Activated CD4-positive, alpha-beta T cell treated with anti-CD3 and anti-CD28 coated beads, Interleukin-2, amount 50 U/mL, for 48 hours (primary cell): ENCODE data around the gene DNER.
"Not testable (repeated sequence)": the region's sequence is repeated elsewhere in the genome, so short reads cannot be mapped to it uniquely, and the experiment has no call there.

Source experiments
- DNase-seq, 2 experiments: peaks; one replicate each; pipeline ENCODE4 v3.0.0-alpha.2; 2020

Gene DNER

DNA sequence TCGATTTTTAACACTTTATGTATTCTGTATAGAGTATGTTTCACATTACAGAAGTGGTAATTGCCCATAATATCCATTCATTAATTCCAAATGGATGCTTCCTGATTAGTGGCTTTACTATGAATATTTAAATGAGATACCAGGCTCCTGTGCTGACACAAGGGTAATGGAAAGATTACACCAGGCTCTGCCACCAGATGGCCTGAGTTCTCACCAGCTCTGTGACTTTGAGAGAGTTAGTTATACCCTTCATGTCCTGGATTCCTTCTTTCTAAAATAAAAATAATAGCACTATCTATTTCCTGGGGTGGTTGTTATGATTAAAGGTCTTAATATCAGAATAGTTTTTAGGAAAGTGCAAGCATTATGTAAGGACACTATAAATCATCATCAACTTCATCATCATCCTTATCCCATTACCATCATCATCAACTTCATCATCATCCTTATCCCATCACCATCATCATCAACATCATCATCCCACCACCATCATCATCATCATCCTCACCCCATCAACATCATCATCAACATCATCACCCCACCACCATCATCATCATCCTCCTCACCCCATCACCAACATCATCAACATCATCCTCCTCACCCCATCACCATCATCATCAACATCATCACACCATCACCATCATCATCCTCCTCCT is 151.8 kb downstream of the DNER start:
- no peak for DNase-seq

DNA sequence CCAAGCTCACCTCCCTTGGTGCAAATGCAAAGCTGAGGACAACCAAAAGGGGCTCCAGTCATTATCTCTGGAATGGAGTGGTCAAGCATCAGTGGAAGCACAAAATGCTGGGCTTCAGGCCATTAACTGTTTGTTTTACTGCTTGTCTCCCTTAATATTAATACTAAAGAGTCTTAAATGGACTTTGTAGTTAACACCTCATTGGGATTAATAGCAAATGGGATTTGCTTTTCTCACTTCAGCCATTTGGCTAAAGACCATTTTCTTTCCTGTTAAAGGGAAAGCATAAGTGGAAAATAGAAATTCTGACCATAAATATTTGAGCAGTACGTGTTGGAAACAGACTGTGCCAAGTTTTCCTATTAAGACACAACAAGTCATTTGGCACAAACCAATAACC is 154.4 kb downstream of the DNER start:
- no peak for DNase-seq

DNA sequence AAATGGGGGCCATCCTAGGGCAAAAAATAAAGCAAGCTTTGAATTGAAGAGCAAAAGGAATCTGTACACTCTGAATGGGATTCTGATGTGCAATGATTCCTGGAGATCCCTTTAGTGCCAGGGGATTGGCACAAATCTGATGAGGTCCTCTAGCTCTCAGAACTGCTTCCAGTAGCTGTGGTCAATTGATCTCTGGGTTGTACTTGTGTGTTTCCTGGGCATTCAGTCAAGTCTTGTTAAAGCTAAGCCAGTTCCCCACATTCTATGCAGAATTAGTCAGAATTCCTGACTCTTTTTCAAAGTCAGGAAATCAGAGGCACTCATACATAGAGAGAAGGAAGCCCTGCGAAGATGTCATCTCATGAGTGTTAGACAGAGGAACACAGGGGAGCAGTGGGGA is 161.3 kb downstream of the DNER start:
- DNase-seq: no peak

DNA sequence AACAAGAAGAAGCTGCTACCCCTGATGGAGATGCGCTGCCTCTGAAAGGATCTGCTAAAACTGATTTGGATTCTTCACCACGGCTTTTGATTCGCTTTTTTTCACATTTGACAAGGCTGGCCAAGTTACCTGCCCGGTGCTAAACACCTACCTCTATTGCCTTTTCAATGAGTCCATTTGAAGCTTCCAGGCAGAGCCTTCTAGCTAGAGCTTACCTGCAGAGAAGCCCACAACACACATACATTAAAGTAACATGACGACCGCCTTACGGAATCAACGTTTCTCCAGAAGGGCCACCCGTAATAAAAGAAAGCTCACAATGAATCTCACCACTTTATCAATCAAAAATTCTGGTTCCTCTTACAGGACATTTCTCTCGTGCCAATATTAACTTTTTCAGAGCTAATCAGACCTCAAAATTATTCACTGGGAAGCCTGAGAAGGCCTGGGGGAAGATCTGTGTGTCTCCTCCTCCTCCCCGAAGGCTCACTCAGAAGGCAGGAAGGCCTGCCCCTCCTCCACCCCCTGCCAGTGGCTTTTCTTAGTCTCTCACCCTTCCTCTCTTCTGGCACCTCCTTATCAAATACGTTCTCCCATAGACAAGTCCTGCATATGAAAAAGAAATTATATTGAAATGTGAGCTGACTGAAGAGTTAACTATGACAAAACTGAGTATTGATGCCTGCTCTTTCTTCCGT is 171.0 kb downstream of the DNER start:
- no peak for DNase-seq

GRCh38 chr2:229539628-229540027 is 174.7 kb downstream of the DNER start:
- DNase-seq: no peak

GRCh38 chr2:229531594-229531993 is 182.8 kb downstream of the DNER start:
- no peak for DNase-seq

- DNase-seq: no peak
Measured at GRCh38 chr2:229530434-229530833, 183.9 kb downstream of the DNER start.

DNA sequence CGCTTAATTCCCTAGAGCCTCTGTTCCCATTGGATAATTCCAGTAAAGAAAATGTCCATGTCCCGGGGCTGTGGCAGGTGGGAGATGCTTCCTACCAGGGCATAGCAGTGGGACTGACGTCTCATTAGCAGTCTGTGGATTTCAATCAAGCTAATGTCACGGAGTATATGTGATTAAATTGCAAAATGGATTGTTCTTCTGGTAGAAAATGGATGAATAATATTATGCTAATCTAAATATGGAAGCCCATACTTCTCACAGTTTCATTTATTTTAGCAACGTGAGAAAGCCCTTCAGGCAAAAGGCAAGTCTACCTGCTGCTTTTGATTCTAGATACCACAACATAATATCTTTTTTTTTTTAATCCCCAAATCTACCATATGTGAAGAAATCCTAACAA is 185.5 kb downstream of the DNER start:
- no peak for DNase-seq

DNA sequence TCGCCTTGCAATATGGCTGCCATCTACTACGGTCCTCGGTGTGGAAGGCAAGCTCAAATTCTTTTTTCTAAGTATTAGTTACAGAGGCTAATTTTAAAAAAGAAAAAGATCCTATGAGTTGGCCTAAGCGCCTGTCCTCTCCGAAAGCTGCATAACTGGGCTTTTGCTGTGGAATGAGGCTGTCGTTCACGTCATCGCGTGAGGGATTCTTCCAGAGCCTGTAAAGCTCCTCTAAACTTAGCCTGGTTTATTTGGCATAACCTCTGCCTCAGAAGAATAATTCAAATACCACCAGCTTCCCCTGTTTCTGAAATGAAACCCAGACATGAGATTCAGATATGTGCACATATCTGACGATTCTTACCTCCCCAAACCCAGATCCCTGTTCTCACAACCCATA is 187.4 kb downstream of the DNER start:
- no peak for DNase-seq

DNA sequence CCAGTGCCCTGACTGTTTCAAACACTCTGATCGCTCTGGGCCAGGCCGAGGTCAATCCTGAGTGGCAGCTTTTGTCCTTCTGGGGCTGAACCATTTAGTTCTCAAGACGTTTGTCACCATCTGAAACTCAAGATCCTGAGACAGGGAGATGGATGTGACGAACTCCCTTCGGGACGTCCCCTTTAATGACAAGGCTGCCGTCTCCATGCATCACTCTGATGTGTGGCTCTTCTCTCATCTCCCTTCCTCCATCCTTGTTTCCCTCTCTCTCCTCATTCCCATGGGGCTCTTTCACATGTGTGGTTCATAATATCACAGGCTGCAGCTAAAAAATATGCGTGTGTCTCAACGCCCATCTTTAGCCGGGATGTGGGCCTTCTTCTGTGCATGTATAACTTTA is 189.6 kb downstream of the DNER start:
- no peak for DNase-seq

DNA sequence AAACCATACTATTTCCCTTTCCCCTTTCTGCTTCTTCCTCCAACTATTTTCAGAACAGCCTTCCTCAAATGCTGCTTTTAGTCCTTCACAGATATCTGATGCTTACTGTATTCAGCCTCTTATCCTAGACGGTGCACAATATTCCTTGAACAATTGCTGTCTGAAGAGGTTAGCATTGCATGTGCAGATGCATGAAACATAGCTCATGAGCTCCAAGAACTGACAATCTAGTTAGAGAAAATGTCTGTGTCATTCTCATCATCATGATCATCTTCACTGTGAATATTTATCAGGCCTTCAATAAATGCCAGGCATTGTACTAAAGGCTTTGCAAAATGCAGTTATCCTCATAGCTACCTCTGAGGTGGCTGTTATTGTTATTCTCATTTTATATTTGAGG is 190.7 kb downstream of the DNER start:
- DNase-seq: no peak

- no peak for DNase-seq
Measured at GRCh38 chr2:229521576-229521975, 192.8 kb downstream of the DNER start.

DNA sequence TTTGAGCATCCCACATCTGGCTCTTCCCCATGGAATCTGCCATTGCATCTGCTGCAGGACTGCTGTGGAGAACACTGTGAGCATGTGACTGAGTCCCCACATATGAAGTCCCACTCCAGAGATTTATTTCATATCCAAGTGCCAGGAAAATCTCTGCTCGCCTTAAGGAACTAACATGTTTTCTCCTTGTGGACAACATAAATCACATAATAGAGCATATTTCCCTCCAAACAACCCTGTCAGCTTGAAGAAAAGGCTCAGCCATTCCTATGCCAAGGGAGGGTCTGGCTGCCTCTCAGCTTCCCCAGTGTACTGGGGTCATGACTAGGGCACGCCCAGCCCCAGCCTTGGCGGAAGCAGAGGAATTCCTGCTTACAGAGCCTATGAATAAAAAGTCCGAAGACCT is 193.7 kb downstream of the DNER start:
- no peak for DNase-seq

DNA sequence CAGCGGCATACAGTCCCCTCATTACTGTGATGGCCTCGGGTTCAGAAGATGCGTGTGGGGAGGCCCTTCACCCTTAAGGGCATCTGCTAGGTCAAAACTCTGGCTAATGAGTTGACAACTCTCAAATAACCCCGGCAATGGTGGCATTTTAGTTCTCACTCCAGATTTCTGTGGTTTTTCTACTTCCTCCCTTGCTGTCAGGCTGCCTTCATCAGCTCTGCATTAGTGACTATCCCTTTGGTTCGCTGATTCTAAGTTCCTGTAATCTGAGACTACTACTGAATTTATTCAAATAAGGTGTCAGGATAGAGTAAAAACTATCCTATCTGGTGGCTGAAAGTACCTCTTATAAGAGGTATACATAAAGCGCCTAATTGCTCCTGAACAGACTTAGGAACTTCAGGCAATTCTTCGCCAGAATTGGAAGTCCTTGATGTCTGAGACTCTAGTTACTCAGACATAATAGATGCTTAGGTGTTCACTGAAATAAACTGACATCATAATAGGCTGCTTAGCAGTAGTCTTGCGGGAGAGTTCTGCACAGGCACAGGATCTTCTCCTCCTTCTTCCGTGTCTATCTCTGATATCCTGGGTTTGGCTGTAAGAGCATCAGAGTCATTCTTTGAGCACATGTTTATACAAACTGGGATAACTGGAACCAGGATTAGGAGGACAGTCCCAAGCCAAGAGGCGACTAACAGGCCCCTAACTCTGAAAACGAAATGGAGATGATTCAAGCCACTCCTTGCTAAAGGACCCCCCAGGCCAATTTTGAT is 194.5 kb downstream of the DNER start:
- no peak for DNase-seq

- DNase-seq: no peak
Measured at GRCh38 chr2:229514273-229514895, 200.0 kb downstream of the DNER start.

DNA sequence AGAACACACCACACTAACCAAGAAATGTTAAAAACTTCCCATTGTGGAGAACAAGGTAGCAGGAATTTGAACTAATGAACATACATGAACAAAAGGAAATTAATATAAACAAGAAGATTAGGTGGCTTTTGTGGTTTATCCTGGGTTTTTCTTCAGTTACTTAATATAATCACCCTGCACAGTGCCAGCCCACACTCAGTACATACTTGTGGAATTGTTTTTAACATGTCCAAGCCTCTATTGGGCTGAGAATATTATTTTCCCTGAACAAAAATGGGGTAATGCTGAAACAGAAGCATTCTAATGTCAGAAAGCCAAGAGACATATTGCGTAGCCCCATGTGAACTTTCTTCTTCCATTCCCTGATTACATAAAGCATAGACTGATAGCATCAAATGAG is 202.8 kb downstream of the DNER start:
- no peak for DNase-seq

DNA sequence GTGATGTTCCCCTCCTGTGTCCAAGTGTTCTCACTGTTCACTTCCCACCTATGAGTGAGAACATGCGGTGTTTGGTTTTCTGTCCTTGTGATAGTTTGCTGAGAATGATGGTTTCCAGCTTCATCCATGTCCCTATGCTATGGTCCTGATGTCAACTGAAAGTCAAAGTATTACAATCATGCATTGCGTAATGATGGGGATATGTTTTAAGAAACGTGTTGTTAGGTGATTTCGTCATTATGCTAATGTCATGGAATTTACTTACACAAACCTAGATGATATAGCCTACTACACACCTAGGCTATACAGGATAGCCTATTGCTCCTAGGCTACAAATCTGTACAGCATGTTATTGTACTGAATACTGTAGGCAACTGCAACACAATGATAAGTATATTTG is 207.7 kb downstream of the DNER start:
- DNase-seq: not testable (repeated sequence)

DNA sequence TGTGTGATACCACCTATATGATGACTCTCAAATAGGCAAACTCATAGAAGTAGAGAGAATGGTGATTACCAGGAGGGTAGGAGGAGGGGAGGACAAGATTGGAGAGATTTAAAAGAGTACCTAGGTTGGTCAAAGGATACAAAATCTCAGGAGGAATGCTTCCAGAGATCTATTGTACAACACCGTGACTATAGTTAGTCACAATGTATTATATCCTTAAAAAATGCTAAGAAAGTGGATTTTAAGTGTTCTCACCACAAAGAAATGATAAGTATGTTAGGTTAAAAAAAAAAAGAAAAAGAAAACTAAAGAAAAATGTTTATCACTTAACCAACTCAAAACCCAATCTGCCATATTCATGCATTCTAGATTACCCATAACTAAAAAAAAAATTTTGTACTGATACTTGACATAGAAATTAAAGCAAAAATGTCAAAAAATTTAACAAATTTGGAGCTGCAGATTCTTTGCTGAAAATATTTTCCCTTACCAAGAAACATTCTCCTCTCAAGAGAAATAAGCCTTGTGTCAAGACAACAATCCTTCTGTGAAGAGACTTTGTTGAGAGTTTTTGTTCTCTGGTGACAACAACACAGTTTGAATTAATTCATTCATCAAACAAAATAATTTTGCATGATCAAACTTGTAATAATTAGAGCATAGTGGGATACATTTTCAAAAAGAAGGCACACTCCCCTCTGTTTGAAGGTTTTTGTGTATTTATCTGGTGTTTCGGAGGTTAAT is 213.1 kb downstream of the DNER start:
- no peak for DNase-seq

GRCh38 chr2:229492034-229492433 is 222.3 kb downstream of the DNER start:
- no peak for DNase-seq

DNA sequence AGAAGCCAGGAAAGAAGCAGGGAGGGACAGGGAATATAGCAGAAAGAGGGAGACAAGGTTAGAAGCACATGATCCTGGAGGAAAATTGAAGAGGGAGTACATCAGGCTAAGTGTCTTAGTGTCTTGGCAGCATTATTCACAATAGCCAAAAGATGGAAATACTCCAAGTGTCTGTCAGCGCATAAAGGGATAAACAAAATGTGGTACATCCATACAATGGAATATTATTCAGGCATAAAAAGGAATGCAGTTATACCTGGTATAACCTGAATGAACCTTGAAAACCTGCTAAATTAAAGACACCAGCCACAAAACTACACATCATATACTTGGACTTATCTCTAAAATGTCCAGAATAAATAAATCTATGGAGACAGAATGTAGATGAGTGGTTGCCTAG is 224.2 kb downstream of the DNER start:
- DNase-seq: no peak

GRCh38 chr2:229489016-229489415 is 225.3 kb downstream of the DNER start:
- no peak for DNase-seq

GRCh38 chr2:229488232-229488631 is 226.1 kb downstream of the DNER start:
- no peak for DNase-seq

DNA sequence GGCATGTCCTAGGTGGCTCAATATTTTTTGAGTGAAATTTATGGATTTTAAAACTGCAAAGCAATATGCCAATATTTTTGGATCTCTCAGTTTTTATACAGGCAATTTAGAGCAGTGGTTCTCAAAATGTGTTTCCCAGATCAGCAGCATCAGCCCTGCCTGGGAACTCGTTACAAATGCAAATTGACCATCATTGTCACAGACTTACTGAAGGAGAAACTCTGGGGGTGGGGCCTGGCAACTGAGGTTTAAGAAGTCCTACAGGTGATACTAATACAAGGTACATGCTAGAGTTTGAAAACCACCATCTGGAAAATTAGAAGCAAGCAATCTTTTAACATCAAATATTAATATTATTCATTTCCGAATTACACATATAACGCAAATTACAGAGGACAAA is 227.7 kb downstream of the DNER start:
- no peak for DNase-seq
